HepG2 (cell line): ENCODE results near the gene EGR4. TPM values are rescaled to one million over a fixed set of nuclear protein-coding genes. Genes with fewer than 3 reads are reported as not detected.

ENCODE experiments used
- ATF2 ChIP-seq: sonication (generic); formaldehyde crosslinking; IDR thresholded peaks from 2 replicates; pipeline ENCODE4 v1.4.0; 2020; ENCODE audit warnings: missing genetic modification reagents
- CBX5 ChIP-seq: sonication (generic); formaldehyde crosslinking; IDR thresholded peaks from 2 replicates; pipeline ENCODE4 v1.4.0; 2020; ENCODE audit warnings: missing genetic modification reagents, borderline replicate concordance
- E2F5 ChIP-seq: sonication (generic); formaldehyde crosslinking; conservative IDR thresholded peaks from 2 replicates; pipeline ENCODE4 v1.4.0; 2020; ENCODE audit warnings: missing genetic modification reagents
- FOXA3 ChIP-seq: IDR thresholded peaks from 2 replicates; pipeline ENCODE4 v1.6.1; 2016; ENCODE audit warnings: missing genetic modification reagents, missing compliant biosample characterization
- GABPB1 ChIP-seq: IDR thresholded peaks from 2 replicates; pipeline ENCODE4 v1.6.1; 2016; ENCODE audit warnings: mild to moderate bottlenecking, missing genetic modification reagents, moderate library complexity, missing compliant biosample characterization
- HBP1 ChIP-seq: IDR thresholded peaks from 2 replicates; pipeline ENCODE4 v1.6.1; 2016; ENCODE audit warnings: low read depth, control low read depth
- HMG20A ChIP-seq: IDR thresholded peaks from 2 replicates; pipeline ENCODE4 v1.6.1; 2016; ENCODE audit warnings: borderline replicate concordance
- JUND ChIP-seq: sonication (generic); formaldehyde crosslinking; IDR thresholded peaks from 2 replicates; pipeline ENCODE4 v1.8.0; 2022; ENCODE audit warnings: mild to moderate bottlenecking, missing genetic modification reagents
- MIER2 ChIP-seq: IDR thresholded peaks from 2 replicates; pipeline ENCODE4 v1.6.1; 2016; ENCODE audit warnings: missing biosample characterization, missing genetic modification reagents
- RBAK ChIP-seq: sonication (generic); formaldehyde crosslinking; IDR thresholded peaks from 2 replicates; pipeline ENCODE4 v1.5.1; 2020; ENCODE audit warnings: mild to moderate bottlenecking, missing genetic modification reagents
- SMAD1 ChIP-seq: sonication (generic); formaldehyde crosslinking; IDR thresholded peaks from 2 replicates; pipeline ENCODE4 v1.4.0; 2020; ENCODE audit warnings: missing genetic modification reagents, low read depth, mild to moderate bottlenecking, borderline replicate concordance
- TOPORS ChIP-seq: sonication (generic); formaldehyde crosslinking; IDR thresholded peaks from 2 replicates; pipeline ENCODE4 v1.8.0; 2023; ENCODE audit warnings: mild to moderate bottlenecking, missing genetic modification reagents
- U2AF1 ChIP-seq: fragments of 200-400 bp; formaldehyde crosslinking; optimal IDR thresholded peaks from 2 replicates; pipeline ENCODE3; 2017; ENCODE audit warnings: mild to moderate bottlenecking, low read depth, low read length
- XBP1 ChIP-seq: sonication (generic); formaldehyde crosslinking; IDR thresholded peaks from 2 replicates; pipeline ENCODE4 v1.5.0; 2020; ENCODE audit warnings: missing genetic modification reagents
- ZBTB14 ChIP-seq: sonication (generic); formaldehyde crosslinking; IDR thresholded peaks from 2 replicates; pipeline ENCODE4 v1.4.0; 2020; ENCODE audit warnings: missing genetic modification reagents
- ZBTB44 ChIP-seq: sonication (generic); formaldehyde crosslinking; IDR thresholded peaks from 2 replicates; pipeline ENCODE4 v1.4.0; 2020; ENCODE audit warnings: missing genetic modification reagents
- ZBTB49 ChIP-seq: sonication (generic); formaldehyde crosslinking; IDR thresholded peaks from 2 replicates; pipeline ENCODE4 v1.4.0; 2020; ENCODE audit warnings: missing genetic modification reagents, borderline replicate concordance
- ZNF569 ChIP-seq: sonication (generic); formaldehyde crosslinking; IDR thresholded peaks from 2 replicates; pipeline ENCODE4 v1.5.0; 2020; ENCODE audit warnings: mild to moderate bottlenecking, missing genetic modification reagents, moderate library complexity, borderline replicate concordance
- ZNF672 ChIP-seq: sonication (generic); formaldehyde crosslinking; IDR thresholded peaks from 2 replicates; pipeline ENCODE4 v1.8.1; 2022; ENCODE audit warnings: missing genetic modification reagents
- ZNF792 ChIP-seq: IDR thresholded peaks from 2 replicates; pipeline ENCODE4 v1.6.1; 2016
- ZSCAN22 ChIP-seq: sonication (generic); formaldehyde crosslinking; IDR thresholded peaks from 2 replicates; pipeline ENCODE4 v1.4.0; 2020; ENCODE audit warnings: mild to moderate bottlenecking, missing genetic modification reagents
- ZSCAN9 ChIP-seq: IDR thresholded peaks from 2 replicates; pipeline ENCODE4 v1.6.1; 2016; ENCODE audit warnings: borderline replicate concordance
- polyA plus RNA-seq, 8 experiments: library from polyadenylated mRNA; depleted of rRNA in 3 of 8; stranded (reverse) in 7 of 8; unstranded in 1 of 8; fragments of >200 nt; fragmentation: Illumina TruSeq in 4 of 8; extraction: Trizol in 4 of 8; gene quantifications; 2 replicates each; pipeline versions ENCODE4 v1.2.1 to v1.2.3, GENCODE V29; 2011 to 2016; ENCODE audit warnings: low read depth in 4 of 8, missing spikeins in 1 of 8, mixed read lengths in 1 of 8; ENCODE audit not compliant: insufficient read depth in 1 of 8
- total RNA-seq, 5 experiments: library from RNA; depleted of rRNA; stranded (reverse); fragments of >200 nt; fragmentation: Illumina TruSeq; extraction: Trizol; gene quantifications; 2 replicates each; pipeline ENCODE4 v1.2.3, GENCODE V29; 2016; ENCODE audit warnings: low read depth in 1 of 5

EGR4 gene
- total and polyA plus RNA-seq, 2 of the 13 experiments (the other 11 are each of a cell fraction or from before 2014, with no cell fraction given) = not detected

GRCh38 chr2:73290049-73290839 lies 3.1 kb downstream of the EGR4 start (continued):
- no peak for TF ChIP-seq SMAD1 (CRISPR knock-in tag)
- TF ChIP-seq HBP1 (CRISPR knock-in tag) = no peak
- TF ChIP-seq ATF2 (CRISPR knock-in tag) = no peak
- TF ChIP-seq ZBTB49 (CRISPR knock-in tag) = no peak
- TF ChIP-seq MIER2 (CRISPR knock-in tag) = peak; percentile 93
- no peak for TF ChIP-seq GABPB1 (CRISPR knock-in tag)
- no peak for TF ChIP-seq ZBTB44 (CRISPR knock-in tag)
- peak; percentile 34; the same call in 1 of the 2 replicates for TF ChIP-seq CBX5 (CRISPR knock-in tag)
- 0 out of 2 replicates have a peak, but pooled peaks have one; percentile 14 for TF ChIP-seq FOXA3
- TF ChIP-seq HMG20A (CRISPR knock-in tag) = no peak
- TF ChIP-seq U2AF1 = no peak
- TF ChIP-seq ZSCAN9 = no peak
- no peak for TF ChIP-seq ZNF672 (CRISPR knock-in tag)
- TF ChIP-seq ZSCAN22 (CRISPR knock-in tag) = no peak
- no peak for TF ChIP-seq ZNF569 (CRISPR knock-in tag)
- no peak for TF ChIP-seq ZNF792
- TF ChIP-seq XBP1 (CRISPR knock-in tag) = no peak
- TF ChIP-seq RBAK (CRISPR knock-in tag) = no peak
- no peak for TF ChIP-seq TOPORS (CRISPR knock-in tag)
- TF ChIP-seq E2F5 = no peak
- TF ChIP-seq JUND (CRISPR knock-in tag) = no peak
- no peak for TF ChIP-seq ZBTB14
